MM.1S (cell line): ENCODE measurements around the gene DDX28.
"Not testable (repeated sequence)": the region's sequence is repeated elsewhere in the genome, so short reads cannot be mapped to it uniquely, and the experiment has no call there.

Experiments used
- DNase-seq: peaks from one replicate; pipeline ENCODE4 v3.0.0-alpha.2; 2015
- H2AFZ ChIP-seq: fragments of 300-600 bp; sonication (generic); 2 replicates; pipeline ENCODE4 v1.6.0; 2016; ENCODE audit warnings: antibody characterized with exemption, low read length
- H3F3A ChIP-seq: fragments of 300-600 bp; sonication (generic); 2 replicates; pipeline ENCODE4 v1.6.1; 2016; ENCODE audit warnings: mild to moderate bottlenecking, antibody characterized with exemption, low read length, moderate library complexity, mixed read lengths; ENCODE audit not compliant: insufficient read depth
- H3K27ac ChIP-seq: fragments of 300-600 bp; sonication (generic); 2 replicates; pipeline ENCODE4 v1.5.1; 2016; ENCODE audit warnings: mild to moderate bottlenecking, low read length
- H3K27me3 ChIP-seq: fragments of 300-600 bp; sonication (generic); replicated peaks from 2 replicates; pipeline ENCODE4 v1.6.0; 2016; ENCODE audit warnings: low read length; ENCODE audit not compliant: insufficient read depth
- H3K36me3 ChIP-seq: fragments of 300-600 bp; sonication (generic); replicated peaks from 2 replicates; pipeline ENCODE4 v1.6.1; 2016; ENCODE audit warnings: mild to moderate bottlenecking, low read length, mixed read lengths; ENCODE audit not compliant: insufficient read depth
- H3K4me1 ChIP-seq: fragments of 300-600 bp; sonication (generic); 2 replicates; pipeline ENCODE4 v1.6.1; 2016; ENCODE audit warnings: low read length, mixed read lengths
- H3K4me2 ChIP-seq: fragments of 300-600 bp; sonication (generic); 2 replicates; pipeline ENCODE4 v1.6.0; 2016; ENCODE audit warnings: low read depth, low read length
- H3K4me3 ChIP-seq: fragments of 300-600 bp; sonication (generic); 2 replicates; pipeline ENCODE4 v1.5.1; 2016; ENCODE audit warnings: low read length, mixed read lengths
- H3K79me2 ChIP-seq: fragments of 300-600 bp; sonication (generic); 2 replicates; pipeline ENCODE4 v1.6.1; 2016; ENCODE audit warnings: mixed run types, low read length, mixed read lengths
- H3K9ac ChIP-seq: fragments of 300-600 bp; sonication (generic); 2 replicates; pipeline ENCODE4 v1.6.1; 2016; ENCODE audit warnings: low read length, mixed read lengths
- H3K9me2 ChIP-seq: fragments of 300-600 bp; sonication (generic); replicated peaks from 2 replicates; pipeline ENCODE4 v1.6.1; 2016; ENCODE audit warnings: mild to moderate bottlenecking, low read length, mixed read lengths; ENCODE audit not compliant: insufficient read depth
- H3K9me3 ChIP-seq: fragments of 300-600 bp; sonication (generic); replicated peaks from 2 replicates; pipeline ENCODE4 v1.6.1; 2016; ENCODE audit warnings: mild to moderate bottlenecking, low read length, mixed read lengths; ENCODE audit not compliant: insufficient read depth
- H4K20me1 ChIP-seq: fragments of 300-600 bp; sonication (generic); 2 replicates; pipeline ENCODE4 v1.6.1; 2016; ENCODE audit warnings: mild to moderate bottlenecking, low read length, moderate library complexity, mixed read lengths; ENCODE audit not compliant: insufficient read depth
- EZH2 ChIP-seq: fragments of 300-600 bp; sonication (generic); optimal IDR thresholded peaks from 2 replicates; pipeline ENCODE3; 2017; ENCODE audit warnings: low read depth, mild to moderate bottlenecking, antibody characterized with exemption, low read length, mixed read lengths
- EZH2phosphoT487 ChIP-seq: fragments of 300-600 bp; sonication (generic); IDR thresholded peaks from 2 replicates; pipeline ENCODE4 v1.6.1; 2018; ENCODE audit warnings: antibody characterized with exemption, low read length
- TF ChIP-seq, protein P1 (sequence below): fragments of 300-600 bp; sonication (generic); IDR thresholded peaks from 2 replicates; pipeline ENCODE4 v1.5.1; 2016; ENCODE audit warnings: antibody characterized with exemption, low read length, mixed read lengths

DDX28 gene

DNA sequence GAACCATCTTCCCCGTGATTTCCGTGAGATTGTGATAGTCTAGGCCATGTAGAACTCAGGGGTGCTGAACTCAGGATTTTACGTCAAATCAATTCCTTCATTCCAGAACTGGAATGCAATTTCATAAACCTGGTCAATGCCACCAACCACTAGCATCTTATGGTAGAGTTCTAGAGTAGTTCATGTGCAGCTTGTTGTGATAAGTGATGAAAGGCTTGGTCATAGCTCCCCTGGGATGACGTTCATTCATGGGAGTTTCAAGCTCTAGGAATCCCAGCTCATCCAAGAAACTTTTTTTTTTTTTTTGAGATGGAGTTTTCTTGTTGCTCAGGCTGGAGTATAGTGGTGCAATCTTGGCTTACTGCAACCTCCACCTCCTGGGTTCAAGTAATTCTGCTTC lies 20.0 kb downstream of the DDX28 start:
- Histone ChIP-seq H3K4me3 (no peak overlapping the region), H3K9me3 (no peaks in the 10 kb centered on the region), H2AFZ (no peak overlapping the region), H4K20me1 (no peaks in the 10 kb centered on the region), H3K36me3 (no peaks in the 10 kb centered on the region), H3K27ac (no peak overlapping the region), H3F3A (no peaks in the 10 kb centered on the region), H3K27me3 (no peaks in the 10 kb centered on the region), H3K9me2 (no peaks in the 10 kb centered on the region), H3K4me1 (no peaks in the 10 kb centered on the region), H3K79me2 (no peaks in the 10 kb centered on the region), H3K9ac (no peak overlapping the region), H3K4me2 (no peak overlapping the region)
- no peak for TF ChIP-seq EZH2
- TF ChIP-seq, protein P1, sequence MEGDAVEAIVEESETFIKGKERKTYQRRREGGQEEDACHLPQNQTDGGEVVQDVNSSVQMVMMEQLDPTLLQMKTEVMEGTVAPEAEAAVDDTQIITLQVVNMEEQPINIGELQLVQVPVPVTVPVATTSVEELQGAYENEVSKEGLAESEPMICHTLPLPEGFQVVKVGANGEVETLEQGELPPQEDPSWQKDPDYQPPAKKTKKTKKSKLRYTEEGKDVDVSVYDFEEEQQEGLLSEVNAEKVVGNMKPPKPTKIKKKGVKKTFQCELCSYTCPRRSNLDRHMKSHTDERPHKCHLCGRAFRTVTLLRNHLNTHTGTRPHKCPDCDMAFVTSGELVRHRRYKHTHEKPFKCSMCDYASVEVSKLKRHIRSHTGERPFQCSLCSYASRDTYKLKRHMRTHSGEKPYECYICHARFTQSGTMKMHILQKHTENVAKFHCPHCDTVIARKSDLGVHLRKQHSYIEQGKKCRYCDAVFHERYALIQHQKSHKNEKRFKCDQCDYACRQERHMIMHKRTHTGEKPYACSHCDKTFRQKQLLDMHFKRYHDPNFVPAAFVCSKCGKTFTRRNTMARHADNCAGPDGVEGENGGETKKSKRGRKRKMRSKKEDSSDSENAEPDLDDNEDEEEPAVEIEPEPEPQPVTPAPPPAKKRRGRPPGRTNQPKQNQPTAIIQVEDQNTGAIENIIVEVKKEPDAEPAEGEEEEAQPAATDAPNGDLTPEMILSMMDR = no peak
- no peak for TF ChIP-seq EZH2phosphoT487
- DNase-seq = no peak

DNA sequence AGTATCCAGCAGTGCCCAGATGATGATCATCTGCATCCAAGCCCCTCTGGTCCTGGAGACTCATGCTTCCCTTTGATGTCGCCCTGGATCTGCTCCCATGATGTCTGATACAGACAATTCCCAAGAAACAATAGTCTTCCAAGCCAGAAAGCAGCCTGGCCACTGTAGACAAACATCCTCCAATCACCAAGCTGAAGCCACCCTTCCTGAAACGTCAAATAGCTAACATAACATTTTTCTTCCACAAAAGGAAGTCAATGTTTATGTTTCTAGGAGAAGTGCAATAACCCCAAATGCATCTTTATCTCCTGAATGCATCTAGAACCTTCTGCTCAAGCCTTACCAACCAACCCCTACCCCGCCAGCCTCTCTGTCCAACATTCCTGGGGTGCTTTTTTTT lies 22.6 kb downstream of the DDX28 start:
- no peak overlapping the region for H3K9ac ChIP-seq
- H2AFZ ChIP-seq = no peak overlapping the region
- H3K79me2 ChIP-seq = no peaks in the 10 kb centered on the region
- DNase-seq = no peak
- no peaks in the 10 kb centered on the region for H3K4me1 ChIP-seq
- no peaks in the 10 kb centered on the region for H3K36me3 ChIP-seq
- no peak overlapping the region for H3K4me2 ChIP-seq
- no peak for TF ChIP-seq EZH2phosphoT487
- TF ChIP-seq, protein P1 = no peak
- no peak for TF ChIP-seq EZH2
- no peaks in the 10 kb centered on the region for H4K20me1 ChIP-seq
- no peaks in the 10 kb centered on the region for H3F3A ChIP-seq
- no peaks in the 10 kb centered on the region for H3K9me2 ChIP-seq
- H3K27ac ChIP-seq = no peak overlapping the region
- no peaks in the 10 kb centered on the region for H3K27me3 ChIP-seq
- no peak overlapping the region for H3K4me3 ChIP-seq
- H3K9me3 ChIP-seq = no peaks in the 10 kb centered on the region

DNA sequence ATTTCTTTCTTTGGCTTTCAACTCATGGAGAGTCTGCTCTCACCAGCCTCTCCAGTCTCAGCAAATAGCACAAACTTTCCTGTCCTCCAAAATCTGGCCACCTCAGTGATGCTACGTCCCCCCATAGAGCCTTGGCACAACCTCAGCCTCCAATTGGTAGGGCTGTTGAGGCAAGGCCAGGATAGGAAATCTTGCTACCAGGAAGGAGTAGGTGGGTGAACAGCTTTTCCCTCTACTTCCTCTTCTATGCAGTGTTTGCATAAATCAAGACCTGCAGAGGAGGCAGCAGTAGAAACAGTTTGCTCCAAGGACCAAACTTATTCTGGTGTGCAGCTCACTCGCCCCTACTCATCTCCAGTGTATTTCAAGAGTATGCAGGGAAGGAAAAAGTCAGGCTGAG lies 23.0 kb downstream of the DDX28 start:
- TF ChIP-seq, protein P1 = no peak
- TF ChIP-seq EZH2 (no peak), EZH2phosphoT487 (no peak)
- Histone ChIP-seq H3K4me3 (no peak overlapping the region), H3K79me2 (no peaks in the 10 kb centered on the region), H3K36me3 (no peaks in the 10 kb centered on the region), H3F3A (no peaks in the 10 kb centered on the region), H3K4me1 (no peaks in the 10 kb centered on the region), H3K9ac (no peak overlapping the region), H3K4me2 (no peak overlapping the region), H4K20me1 (no peaks in the 10 kb centered on the region), H3K27me3 (no peaks in the 10 kb centered on the region), H2AFZ (no peak overlapping the region), H3K27ac (no peak overlapping the region), H3K9me2 (no peaks in the 10 kb centered on the region), H3K9me3 (no peaks in the 10 kb centered on the region)
- no peak for DNase-seq

GRCh38 chr16:67998779-67999688 lies 24.0 kb downstream of the DDX28 start, which contains the start of gene DPEP2:
Gene DPEP2, minus strand, starts transcription at chr16:67999484. Its CDS starts 6,272 bp downstream, at chr16:67993212.
- not testable (repeated sequence) for H3K9me3 ChIP-seq, H3K9ac ChIP-seq, H3K4me2 ChIP-seq, H4K20me1 ChIP-seq, H2AFZ ChIP-seq, H3K36me3 ChIP-seq, H3K79me2 ChIP-seq, H3F3A ChIP-seq, H3K27me3 ChIP-seq, H3K4me1 ChIP-seq, H3K9me2 ChIP-seq, H3K27ac ChIP-seq, H3K4me3 ChIP-seq, DNase-seq

DNA sequence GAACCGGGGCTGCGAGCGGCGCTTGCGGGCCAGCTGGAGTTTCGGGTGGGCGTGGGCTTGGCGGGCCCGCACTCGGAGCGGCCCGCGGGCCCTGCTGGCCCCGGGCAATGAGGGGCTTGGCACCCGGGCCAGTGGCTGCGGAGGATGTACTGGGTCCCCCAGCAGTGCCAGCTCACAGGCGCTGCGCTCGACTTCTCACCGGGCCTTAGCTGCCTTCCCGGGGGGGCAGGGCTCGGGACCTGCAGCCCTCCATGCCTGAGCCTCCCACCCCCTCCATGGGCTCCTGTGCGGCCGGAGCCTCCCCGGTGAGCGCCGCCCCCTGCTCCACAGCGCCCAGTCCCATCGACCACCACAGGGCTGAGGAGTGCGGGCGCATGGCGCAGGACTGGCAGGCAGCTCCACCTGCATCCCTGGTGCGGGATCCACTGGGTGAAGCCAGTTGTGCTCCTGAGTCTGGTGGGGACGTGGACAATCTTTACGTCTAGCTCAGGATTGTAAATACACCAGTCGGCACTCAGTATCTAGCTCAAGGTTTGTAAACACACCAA lies 24.7 kb downstream of the DDX28 start:
- not testable (repeated sequence) for DNase-seq, H3F3A ChIP-seq, H3K4me1 ChIP-seq, H3K9ac ChIP-seq, H3K79me2 ChIP-seq, H2AFZ ChIP-seq, H3K9me2 ChIP-seq, H3K36me3 ChIP-seq, H3K27me3 ChIP-seq, H3K27ac ChIP-seq, H4K20me1 ChIP-seq, H3K9me3 ChIP-seq, H3K4me2 ChIP-seq, H3K4me3 ChIP-seq
